Stimulated activated CD4-positive, alpha-beta T cell treated with anti-CD3 and anti-CD28 coated beads, TNF-alpha, amount 100 ng/mL, for 48 hours (primary cell): ENCODE data around the gene RASA4B.

Source experiments
- DNase-seq, 3 donors: peaks; one replicate each; pipeline ENCODE4 v3.0.0-alpha.2; 2020; ENCODE audit warnings: low read depth in 3 of 3

The RASA4B gene

GRCh38 chr7:102454468-102454867 is 63.1 kb downstream of the RASA4B start:
- DNase-seq = no peak

- no peak for DNase-seq
Observed at GRCh38 chr7:102453319-102453718, 64.3 kb downstream of the RASA4B start.

GRCh38 chr7:102452451-102452850 is 65.1 kb downstream of the RASA4B start:
- DNase-seq = no peak

- no peak for DNase-seq
Observed at GRCh38 chr7:102451371-102452054, 66.1 kb downstream of the RASA4B start.

- peak in 1 of 3 donors; percentile 34 for DNase-seq
Observed at GRCh38 chr7:102450242-102450641, 67.3 kb downstream of the RASA4B start.

GRCh38 chr7:102449136-102449535 is 68.4 kb downstream of the RASA4B start:
- DNase-seq = no peak

GRCh38 chr7:102447311-102447710 is 70.3 kb downstream of the RASA4B start:
- no peak for DNase-seq

GRCh38 chr7:102446387-102447156 is 71.0 kb downstream of the RASA4B start:
- no peak for DNase-seq

- DNase-seq = no peak
Observed at GRCh38 chr7:102445674-102446071, 71.9 kb downstream of the RASA4B start.

GRCh38 chr7:102444961-102445673 is 72.5 kb downstream of the RASA4B start:
- no peak for DNase-seq

- DNase-seq = no peak
Observed at GRCh38 chr7:102439963-102440795, 77.4 kb downstream of the RASA4B start.

- DNase-seq = no peak
Observed at GRCh38 chr7:102436118-102436517, 81.5 kb downstream of the RASA4B start.

- DNase-seq = no peak
Observed at GRCh38 chr7:102434039-102434486, 83.5 kb downstream of the RASA4B start.

GRCh38 chr7:102433219-102434038 is 84.1 kb downstream of the RASA4B start, which contains the start of gene ORAI2:
ORAI2 (plus strand) TSS chr7:102433575; CDS start chr7:102438957, 5,382 bp downstream.
- DNase-seq = peak; percentile 54 to 80 (median 70)
